ENCODE measurements around the gene STAC3. TPM values are rescaled to one million over a fixed set of nuclear protein-coding genes. Genes with fewer than 3 reads are reported as not detected.

STAC3 gene
- total RNA-seq, 1 experiment from 2014 or later: 2.2 TPM

DNA sequence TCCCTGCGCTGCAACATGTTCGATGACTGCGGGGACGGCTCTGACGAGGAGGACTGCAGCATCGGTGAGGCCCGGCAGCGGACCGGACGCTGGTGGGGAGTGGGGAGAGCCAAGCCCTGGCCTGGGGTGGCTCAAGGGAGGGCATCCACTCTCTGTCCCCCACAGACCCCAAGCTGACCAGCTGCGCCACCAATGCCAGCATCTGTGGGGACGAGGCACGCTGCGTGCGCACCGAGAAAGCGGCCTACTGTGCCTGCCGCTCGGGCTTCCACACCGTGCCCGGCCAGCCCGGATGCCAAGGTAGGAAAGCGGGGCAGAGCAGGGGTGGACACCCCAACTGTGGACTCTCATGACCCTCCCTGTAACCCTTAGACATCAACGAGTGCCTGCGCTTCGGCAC lies 45.8 kb downstream of the STAC3 start:
- no peak overlapping the region for H3K4me2 ChIP-seq
- no peaks in the 10 kb centered on the region for H3K9me2 ChIP-seq (ENCODE audit: insufficient read depth)
- H3K27me3 ChIP-seq (ENCODE audit: insufficient read depth, low read depth): no peaks in the 10 kb centered on the region
- H3K4me3 ChIP-seq: no peak overlapping the region
- TF ChIP-seq, protein P1, sequence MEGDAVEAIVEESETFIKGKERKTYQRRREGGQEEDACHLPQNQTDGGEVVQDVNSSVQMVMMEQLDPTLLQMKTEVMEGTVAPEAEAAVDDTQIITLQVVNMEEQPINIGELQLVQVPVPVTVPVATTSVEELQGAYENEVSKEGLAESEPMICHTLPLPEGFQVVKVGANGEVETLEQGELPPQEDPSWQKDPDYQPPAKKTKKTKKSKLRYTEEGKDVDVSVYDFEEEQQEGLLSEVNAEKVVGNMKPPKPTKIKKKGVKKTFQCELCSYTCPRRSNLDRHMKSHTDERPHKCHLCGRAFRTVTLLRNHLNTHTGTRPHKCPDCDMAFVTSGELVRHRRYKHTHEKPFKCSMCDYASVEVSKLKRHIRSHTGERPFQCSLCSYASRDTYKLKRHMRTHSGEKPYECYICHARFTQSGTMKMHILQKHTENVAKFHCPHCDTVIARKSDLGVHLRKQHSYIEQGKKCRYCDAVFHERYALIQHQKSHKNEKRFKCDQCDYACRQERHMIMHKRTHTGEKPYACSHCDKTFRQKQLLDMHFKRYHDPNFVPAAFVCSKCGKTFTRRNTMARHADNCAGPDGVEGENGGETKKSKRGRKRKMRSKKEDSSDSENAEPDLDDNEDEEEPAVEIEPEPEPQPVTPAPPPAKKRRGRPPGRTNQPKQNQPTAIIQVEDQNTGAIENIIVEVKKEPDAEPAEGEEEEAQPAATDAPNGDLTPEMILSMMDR (conservative IDR thresholded peaks at IDR 0.05): no peak
- TF ChIP-seq EZH2 (IDR thresholded peaks at IDR 0.05; ENCODE audit: low read depth): no peak
- no peaks in the 10 kb centered on the region for H3K4me1 ChIP-seq (replicated peaks; ENCODE audit: insufficient read depth)
- ChIA-PET POLR2A (ENCODE audit: unreplicated experiment) (no interaction called here), CTCF (no interaction called here)
- no peak overlapping the region for H3K27ac ChIP-seq
- intact Hi-C loops (cut with micrococcal nuclease; ENCODE audit: unreplicated experiment): no loop called here
- no peaks in the 10 kb centered on the region for H3K79me2 ChIP-seq (ENCODE audit: low read depth)
- no peaks in the 10 kb centered on the region for H3F3A ChIP-seq (ENCODE audit: insufficient read depth, low read depth)
- no peaks in the 10 kb centered on the region for H3K36me3 ChIP-seq (ENCODE audit: low read depth)
- no peak for DNase-seq
- no peaks in the 10 kb centered on the region for H3K9me3 ChIP-seq (ENCODE audit: insufficient read depth, low read depth)
- BruUV-seq (replicated peaks): no TSS peak
- H2AFZ ChIP-seq: no peak overlapping the region
- no peaks in the 10 kb centered on the region for H4K20me1 ChIP-seq (ENCODE audit: insufficient read depth)

- Histone ChIP-seq H3K27ac (no peak overlapping the region), H2AFZ (no peak overlapping the region), H3K79me2 (ENCODE audit: low read depth) (no peaks in the 10 kb centered on the region), H3K9me2 (ENCODE audit: insufficient read depth) (no peaks in the 10 kb centered on the region), H4K20me1 (ENCODE audit: insufficient read depth) (no peaks in the 10 kb centered on the region), H3K4me2 (no peak overlapping the region), H3K36me3 (ENCODE audit: low read depth) (no peaks in the 10 kb centered on the region), H3K4me3 (no peak overlapping the region), H3K27me3 (ENCODE audit: insufficient read depth, low read depth) (no peaks in the 10 kb centered on the region), H3K4me1 (replicated peaks; ENCODE audit: insufficient read depth) (no peaks in the 10 kb centered on the region), H3K9me3 (ENCODE audit: insufficient read depth, low read depth) (no peaks in the 10 kb centered on the region), H3F3A (ENCODE audit: insufficient read depth, low read depth) (no peaks in the 10 kb centered on the region)
- no peak for DNase-seq
- ChIA-PET POLR2A (ENCODE audit: unreplicated experiment) (interaction anchor here (0.6 kb wide), 1 partner anchor 1005 kb away, joined by 9 read pairs; no protein-coding TSS in a partner anchor), CTCF (no interaction called here)
- BruUV-seq (replicated peaks): no TSS peak
- TF ChIP-seq, protein P1 (conservative IDR thresholded peaks at IDR 0.05): no peak
- no peak for TF ChIP-seq EZH2 (IDR thresholded peaks at IDR 0.05; ENCODE audit: low read depth)
- intact Hi-C loops (cut with micrococcal nuclease; ENCODE audit: unreplicated experiment): no loop called here
Measured at GRCh38 chr12:57204454-57204853, 46.5 kb downstream of the STAC3 start.

DNA sequence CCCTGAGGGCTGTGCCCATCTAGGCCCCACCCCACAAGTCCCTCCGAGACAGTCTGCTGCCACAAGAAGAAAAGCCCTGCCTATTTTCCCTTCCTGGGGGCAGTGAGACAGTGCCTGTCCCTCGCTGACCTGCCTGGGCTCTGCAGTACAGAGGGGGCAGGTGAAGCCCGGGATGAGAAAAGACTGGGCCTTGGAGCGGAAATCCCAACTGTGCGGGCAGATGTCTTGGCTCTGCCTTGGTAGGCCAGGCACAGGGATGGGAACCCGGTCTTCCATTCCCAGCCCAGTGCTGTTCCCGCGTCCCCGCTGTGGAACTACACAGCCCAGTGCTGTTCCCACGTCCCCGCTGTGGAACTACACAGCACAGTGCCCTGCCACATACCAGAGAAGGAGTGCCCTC lies 47.2 kb downstream of the STAC3 start:
- no peaks in the 10 kb centered on the region for H4K20me1 ChIP-seq (ENCODE audit: insufficient read depth)
- POLR2A ChIA-PET (ENCODE audit: unreplicated experiment): no interaction called here
- intact Hi-C loops (cut with micrococcal nuclease; ENCODE audit: unreplicated experiment): no loop called here
- no peak for TF ChIP-seq EZH2 (IDR thresholded peaks at IDR 0.05; ENCODE audit: low read depth)
- TF ChIP-seq, protein P1 (conservative IDR thresholded peaks at IDR 0.05): no peak
- BruUV-seq (replicated peaks): no TSS peak
- H3K4me2 ChIP-seq: no peak overlapping the region
- H3K4me1 ChIP-seq (replicated peaks; ENCODE audit: insufficient read depth): no peaks in the 10 kb centered on the region
- H3K27me3 ChIP-seq (ENCODE audit: insufficient read depth, low read depth): no peaks in the 10 kb centered on the region
- no peaks in the 10 kb centered on the region for H3K36me3 ChIP-seq (ENCODE audit: low read depth)
- DNase-seq: no peak
- H3K9me2 ChIP-seq (ENCODE audit: insufficient read depth): no peaks in the 10 kb centered on the region
- no peak overlapping the region for H3K4me3 ChIP-seq
- no peak overlapping the region for H2AFZ ChIP-seq
- CTCF ChIA-PET: no interaction called here
- no peaks in the 10 kb centered on the region for H3F3A ChIP-seq (ENCODE audit: insufficient read depth, low read depth)
- H3K27ac ChIP-seq: no peak overlapping the region
- H3K79me2 ChIP-seq (ENCODE audit: low read depth): no peaks in the 10 kb centered on the region
- no peaks in the 10 kb centered on the region for H3K9me3 ChIP-seq (ENCODE audit: insufficient read depth, low read depth)

Data from PC-9 (cell line).